Endothelial cell of umbilical vein (primary cell): ENCODE results near the gene IP6K1. TPM values are rescaled to one million over a fixed set of nuclear protein-coding genes. Genes with fewer than 3 reads are reported as not detected.

ENCODE experiments used
- BruUV-seq: library from RNA; stranded (reverse); fragments of 400-500 nt; replicated peaks from 2 replicates; lab custom pipeline; 2021; lab: Mats Ljungman, UMichigan
- CTCF ChIA-PET: fragments of 300-600, 350-600 bp; sonication (Branson Sonifier 250); formaldehyde crosslinking; loops from one replicate; lab custom pipeline; 2021; ENCODE audit warnings: antibody characterized with exemption, inconsistent platforms; lab: Charles Lee
- POLR2A ChIA-PET: fragments of 300-600, 350-600 bp; sonication (Branson Sonifier 250); formaldehyde crosslinking; loops from one replicate; lab custom pipeline; 2021; ENCODE audit warnings: antibody characterized with exemption, inconsistent platforms; lab: Charles Lee
- DNase-seq: peaks from one replicate; pipeline ENCODE4 v3.0.0-alpha.2; 2011; ENCODE audit warnings: low read depth, low spot score
- FAIRE-seq: peaks from 2 replicates; lab custom pipeline; 2011; peaks lifted over from hg19 to GRCh38; lab: Jason Lieb, UNC
- H2AFZ ChIP-seq: 2 replicates; pipeline ENCODE4 v1.6.0; 2012; ENCODE audit warnings: low read depth, low read length, control low read depth, inconsistent platforms
- H3K27ac ChIP-seq: 2 replicates; pipeline ENCODE4 v1.5.1; 2011; ENCODE audit warnings: low read depth, mild to moderate bottlenecking, control low read depth, low read length, moderate library complexity; ENCODE audit not compliant: insufficient read depth
- H3K27me3 ChIP-seq, 2 experiments: 2 replicates each; pipeline versions ENCODE4 v1.6.0 to v1.6.1; 2011; ENCODE audit warnings: low read length in 2 of 2, mixed read lengths in 1 of 2; ENCODE audit not compliant: control insufficient read depth in 2 of 2, insufficient read depth in 2 of 2
- H3K36me3 ChIP-seq, 2 experiments: 2 replicates in 1 of 2; 3 replicates in 1 of 2; pipeline ENCODE4 v1.5.1; 2011; ENCODE audit warnings: low read length in 2 of 2, mild to moderate bottlenecking in 1 of 2, moderate library complexity in 1 of 2; ENCODE audit not compliant: control insufficient read depth in 2 of 2, insufficient read depth in 2 of 2; ENCODE audit errors: extremely low read depth in 1 of 2
- H3K4me1 ChIP-seq: 3 replicates; pipeline ENCODE4 v1.5.1; 2011; ENCODE audit warnings: mild to moderate bottlenecking, low read length; ENCODE audit not compliant: control insufficient read depth, insufficient read depth; ENCODE audit errors: extremely low read depth
- H3K4me2 ChIP-seq: 2 replicates; pipeline ENCODE4 v1.6.1; 2011; ENCODE audit warnings: low read length, control low read depth, mixed read lengths; ENCODE audit not compliant: insufficient read depth
- H3K4me3 ChIP-seq, 3 experiments: fragments of 200-600 bp in 1 of 3; sonication (generic), shearing (Covaris generic) in 1 of 3; replicated peaks in 1 of 3; 2 replicates each; pipeline ENCODE4 v1.5.1; 2011 to 2016; ENCODE audit warnings: control low read depth in 3 of 3, low read length in 3 of 3, mild to moderate bottlenecking in 2 of 3, inconsistent platforms in 1 of 3, low read depth in 1 of 3, moderate library complexity in 1 of 3; ENCODE audit not compliant: insufficient read depth in 1 of 3
- H3K79me2 ChIP-seq: 2 replicates; pipeline ENCODE4 v1.6.0; 2012; ENCODE audit warnings: low read length, inconsistent platforms; ENCODE audit not compliant: control insufficient read depth, insufficient read depth
- H3K9ac ChIP-seq: replicated peaks from 2 replicates; pipeline ENCODE3; 2011; ENCODE audit warnings: low read length, control low read depth; ENCODE audit not compliant: insufficient read depth; ENCODE audit errors: extremely low read depth
- H3K9me1 ChIP-seq: replicated peaks from 3 replicates; pipeline ENCODE4 v1.6.0; 2011; ENCODE audit warnings: mild to moderate bottlenecking, low read length; ENCODE audit not compliant: control insufficient read depth, insufficient read depth; ENCODE audit errors: extremely low read depth
- H3K9me3 ChIP-seq: replicated peaks from 2 replicates; pipeline ENCODE4 v1.5.1; 2012; ENCODE audit warnings: low read length, inconsistent platforms; ENCODE audit not compliant: control insufficient read depth, insufficient read depth
- H4K20me1 ChIP-seq: replicated peaks from 2 replicates; pipeline ENCODE3; 2011; ENCODE audit warnings: mild to moderate bottlenecking, low read length; ENCODE audit not compliant: control insufficient read depth, insufficient read depth; ENCODE audit errors: extremely low read depth
- EZH2 ChIP-seq: IDR thresholded peaks from 2 replicates; pipeline ENCODE4 v1.6.1; 2012; ENCODE audit warnings: borderline replicate concordance, low read depth, mild to moderate bottlenecking, moderate library complexity, low read length, inconsistent platforms; ENCODE audit not compliant: severe bottlenecking
- FOS ChIP-seq: IDR thresholded peaks from 2 replicates; pipeline ENCODE4 v1.6.1; 2011; ENCODE audit warnings: mild to moderate bottlenecking, low read length, moderate library complexity, borderline replicate concordance; ENCODE audit not compliant: insufficient read depth
- JUN ChIP-seq: IDR thresholded peaks from 2 replicates; pipeline ENCODE4 v1.6.1; 2011; ENCODE audit warnings: borderline replicate concordance, low read depth; ENCODE audit not compliant: insufficient read length, insufficient read depth
- MAX ChIP-seq: IDR thresholded peaks from 2 replicates; pipeline ENCODE4 v1.6.1; 2011; ENCODE audit not compliant: insufficient read depth, insufficient read length
- MYC ChIP-seq: IDR thresholded peaks from one replicate; pipeline ENCODE4 v1.6.1; 2011; ENCODE audit warnings: mild to moderate bottlenecking, low read depth, low read length
- POLR2A ChIP-seq: IDR thresholded peaks from 2 replicates; pipeline ENCODE4 v1.6.1; 2012; ENCODE audit warnings: low read depth, mild to moderate bottlenecking, control low read depth, low read length
- POLR2AphosphoS5 ChIP-seq: IDR thresholded peaks from 2 replicates; pipeline ENCODE4 v1.6.1; 2012; ENCODE audit warnings: low read depth, mild to moderate bottlenecking, control low read depth, low read length, moderate library complexity; ENCODE audit not compliant: insufficient read depth
- dilution Hi-C: fragments of 300-500 bp; cut with MboI; formaldehyde crosslinking; loops from one replicate; pipeline ENCODE4 v1.15.0; 2019; ENCODE audit warnings: low sequenced_read_pairs; ENCODE audit not compliant: extremely low pct_ligation_motif_present
- intact Hi-C: fragments of 100-400 bp; cut with micrococcal nuclease; formaldehyde crosslinking; loops from one replicate; pipeline ENCODE4 v1.10.0; 2022
- polyA plus RNA-seq, 4 experiments: library from polyadenylated mRNA; depleted of rRNA in 3 of 4; stranded (reverse) in 3 of 4; unstranded in 1 of 4; fragments of >200 nt; gene quantifications; 2 replicates each; pipeline versions ENCODE4 v1.2.1 to v1.2.3, GENCODE V29; 2011 to 2012; ENCODE audit warnings: missing spikeins in 1 of 4
- total RNA-seq: library from RNA; stranded (reverse); gene quantifications from 2 replicates; pipeline ENCODE4 v1.2.3, GENCODE V29; 2021
- TF ChIP-seq, protein P1 (sequence below), 2 donors: IDR thresholded peaks; 1 replicate in 1 of 2; 2 replicates in 1 of 2; pipeline ENCODE4 v1.5.1; 2011; ENCODE audit warnings: low read length in 2 of 2, mild to moderate bottlenecking in 2 of 2, moderate library complexity in 2 of 2, control low read depth in 1 of 2, inconsistent platforms in 1 of 2, low read depth in 1 of 2; ENCODE audit not compliant: insufficient read depth in 1 of 2; ENCODE audit errors: extremely low read depth in 1 of 2

Gene IP6K1
- total and polyA plus RNA-seq, 2 donors (not counting 3 experiments of a cell fraction or from before 2014, with no cell fraction given) = 42.7 to 60.8 TPM

- H3K4me1 ChIP-seq = peaks cover 2% of the 10 kb centered on the region
- DNase-seq (no peak), FAIRE-seq (no peak)
- POLR2A ChIA-PET = interaction anchor here (0.7 kb wide), 1 partner anchor 24 kb away, joined by 3 read pairs; no protein-coding TSS in a partner anchor
- H3K27me3 ChIP-seq = no peaks in the 10 kb centered on the region
- peaks cover 79% of the 10 kb centered on the region for H3K79me2 ChIP-seq
- no peaks in the 10 kb centered on the region for H3K9me1 ChIP-seq
- TF ChIP-seq POLR2A (no peak), MAX (no peak), FOS (no peak), MYC (no peak), EZH2 (no peak), JUN (no peak), POLR2AphosphoS5 (no peak)
- TF ChIP-seq, protein P1, sequence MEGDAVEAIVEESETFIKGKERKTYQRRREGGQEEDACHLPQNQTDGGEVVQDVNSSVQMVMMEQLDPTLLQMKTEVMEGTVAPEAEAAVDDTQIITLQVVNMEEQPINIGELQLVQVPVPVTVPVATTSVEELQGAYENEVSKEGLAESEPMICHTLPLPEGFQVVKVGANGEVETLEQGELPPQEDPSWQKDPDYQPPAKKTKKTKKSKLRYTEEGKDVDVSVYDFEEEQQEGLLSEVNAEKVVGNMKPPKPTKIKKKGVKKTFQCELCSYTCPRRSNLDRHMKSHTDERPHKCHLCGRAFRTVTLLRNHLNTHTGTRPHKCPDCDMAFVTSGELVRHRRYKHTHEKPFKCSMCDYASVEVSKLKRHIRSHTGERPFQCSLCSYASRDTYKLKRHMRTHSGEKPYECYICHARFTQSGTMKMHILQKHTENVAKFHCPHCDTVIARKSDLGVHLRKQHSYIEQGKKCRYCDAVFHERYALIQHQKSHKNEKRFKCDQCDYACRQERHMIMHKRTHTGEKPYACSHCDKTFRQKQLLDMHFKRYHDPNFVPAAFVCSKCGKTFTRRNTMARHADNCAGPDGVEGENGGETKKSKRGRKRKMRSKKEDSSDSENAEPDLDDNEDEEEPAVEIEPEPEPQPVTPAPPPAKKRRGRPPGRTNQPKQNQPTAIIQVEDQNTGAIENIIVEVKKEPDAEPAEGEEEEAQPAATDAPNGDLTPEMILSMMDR (IDR thresholded peaks at IDR 0.05; ENCODE audit: extremely low read depth in 1 of 2, insufficient read depth in 1 of 2, low read depth in 1 of 2, low read length in 2 of 2) = no peak
- no peaks in the 10 kb centered on the region for H3K9me3 ChIP-seq
- no TSS peak for BruUV-seq
- no peak overlapping the region for H3K4me3 ChIP-seq
- H3K4me2 ChIP-seq = no peak overlapping the region
- no peak overlapping the region for H3K9ac ChIP-seq
- no peak overlapping the region for H3K27ac ChIP-seq
- dilution Hi-C loops (no loop called here), intact Hi-C loops (no loop called here)
- H2AFZ ChIP-seq = no peak overlapping the region
- no peaks in the 10 kb centered on the region for H3K36me3 ChIP-seq
- CTCF ChIA-PET = no interaction called here
- H4K20me1 ChIP-seq = peaks cover 9% of the 10 kb centered on the region
Observed at GRCh38 chr3:49772703-49773102, 13.6 kb downstream of the IP6K1 start.
